Mammary microvascular endothelial cell (primary cell): ENCODE results near the gene MOB3B. TPM values are rescaled to one million over a fixed set of nuclear protein-coding genes. Genes with fewer than 3 reads are reported as not detected.

Source experiments
- total RNA-seq: library from RNA; depleted of rRNA; stranded (reverse); fragments of >200 nt; gene quantifications from 2 replicates; pipeline ENCODE4 v1.2.3, GENCODE V29; 2015

Gene MOB3B
- 0.30 and 0.40 TPM in 2 replicates for total RNA-seq

DNA sequence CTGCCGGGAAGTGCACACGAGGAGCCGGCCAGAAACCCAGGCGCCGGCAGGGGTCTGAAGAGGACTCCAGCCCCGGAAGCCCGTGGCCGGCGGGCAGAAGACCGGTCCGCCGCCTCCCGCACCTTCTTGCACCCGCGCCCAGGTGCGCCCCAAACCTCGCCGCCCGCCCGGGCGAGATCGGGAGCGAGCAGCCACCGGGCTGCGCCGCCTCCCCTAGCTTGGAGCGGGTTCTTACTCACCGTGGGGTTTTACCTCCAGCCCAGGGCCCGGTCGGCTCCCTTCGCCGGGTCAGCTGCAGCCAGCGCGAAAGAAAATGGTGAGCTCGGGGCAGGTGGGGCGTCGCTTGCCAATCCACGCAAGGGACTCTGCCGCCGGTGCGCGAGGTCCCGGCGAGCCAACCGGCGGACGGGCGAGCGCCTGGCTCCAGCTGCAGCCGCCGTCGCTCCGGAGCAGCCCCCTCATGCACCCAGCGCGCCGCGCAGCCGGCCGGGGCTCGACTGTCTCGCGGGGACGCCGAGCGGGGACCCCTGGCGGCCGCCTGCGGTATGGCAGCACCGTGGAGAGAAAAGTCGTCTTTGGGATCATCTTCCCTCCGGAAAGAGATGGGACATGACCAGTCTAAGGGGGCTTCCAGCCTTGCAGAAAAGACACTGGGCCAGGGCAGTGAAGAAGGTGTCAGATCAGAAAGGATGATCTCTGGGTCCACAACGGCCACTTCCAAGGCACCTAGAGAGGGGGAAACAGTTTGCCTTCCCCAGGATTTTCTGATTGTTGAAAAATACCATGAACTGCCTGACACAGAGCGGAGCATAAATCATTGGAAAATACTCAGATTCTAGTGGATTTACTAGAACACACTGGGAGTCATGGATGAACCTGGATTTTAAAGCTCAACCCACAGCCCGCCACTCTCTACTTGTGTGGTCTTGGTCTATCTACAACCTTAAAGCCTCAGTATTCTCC is at the start of gene MOB3B:
Gene MOB3B (minus strand): TSS at position 499 of the 963 bp plus-strand sequence. CDS start 74,264 bp downstream, outside the sequence.

DNA sequence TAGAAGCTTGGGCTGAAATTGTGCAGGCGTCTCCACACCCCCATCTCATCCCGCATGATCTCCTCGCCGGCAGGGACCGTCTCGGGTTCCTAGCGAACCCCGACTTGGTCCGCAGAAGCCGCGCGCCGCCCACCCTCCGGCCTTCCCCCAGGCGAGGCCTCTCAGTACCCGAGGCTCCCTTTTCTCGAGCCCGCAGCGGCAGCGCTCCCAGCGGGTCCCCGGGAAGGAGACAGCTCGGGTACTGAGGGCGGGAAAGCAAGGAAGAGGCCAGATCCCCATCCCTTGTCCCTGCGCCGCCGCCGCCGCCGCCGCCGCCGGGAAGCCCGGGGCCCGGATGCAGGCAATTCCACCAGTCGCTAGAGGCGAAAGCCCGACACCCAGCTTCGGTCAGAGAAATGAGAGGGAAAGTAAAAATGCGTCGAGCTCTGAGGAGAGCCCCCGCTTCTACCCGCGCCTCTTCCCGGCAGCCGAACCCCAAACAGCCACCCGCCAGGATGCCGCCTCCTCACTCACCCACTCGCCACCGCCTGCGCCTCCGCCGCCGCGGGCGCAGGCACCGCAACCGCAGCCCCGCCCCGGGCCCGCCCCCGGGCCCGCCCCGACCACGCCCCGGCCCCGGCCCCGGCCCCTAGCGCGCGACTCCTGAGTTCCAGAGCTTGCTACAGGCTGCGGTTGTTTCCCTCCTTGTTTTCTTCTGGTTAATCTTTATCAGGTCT is 43.5 kb upstream of the MOB3B start, which contains the start of gene C9orf72:
Gene C9orf72 (minus strand): TSS at position 564 of the 716 bp plus-strand sequence. CDS start 6,361 bp downstream, outside the sequence.

DNA sequence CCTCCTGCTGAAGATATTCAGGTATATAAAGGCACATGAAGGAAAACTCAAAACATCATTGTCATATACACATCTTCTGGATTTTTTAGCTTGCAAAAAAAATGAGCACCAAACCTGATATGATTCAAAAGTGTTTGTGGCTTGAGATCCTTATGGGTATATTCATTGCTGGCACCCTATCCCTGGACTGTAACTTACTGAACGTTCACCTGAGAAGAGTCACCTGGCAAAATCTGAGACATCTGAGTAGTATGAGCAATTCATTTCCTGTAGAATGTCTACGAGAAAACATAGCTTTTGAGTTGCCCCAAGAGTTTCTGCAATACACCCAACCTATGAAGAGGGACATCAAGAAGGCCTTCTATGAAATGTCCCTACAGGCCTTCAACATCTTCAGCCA is 5.4 kb downstream of the MOB3B start, which contains the start of gene IFNK:
Gene IFNK (plus strand): TSS at position 55 of the 400 bp plus-strand sequence. CDS start 47 bp downstream, at position 102.

DNA sequence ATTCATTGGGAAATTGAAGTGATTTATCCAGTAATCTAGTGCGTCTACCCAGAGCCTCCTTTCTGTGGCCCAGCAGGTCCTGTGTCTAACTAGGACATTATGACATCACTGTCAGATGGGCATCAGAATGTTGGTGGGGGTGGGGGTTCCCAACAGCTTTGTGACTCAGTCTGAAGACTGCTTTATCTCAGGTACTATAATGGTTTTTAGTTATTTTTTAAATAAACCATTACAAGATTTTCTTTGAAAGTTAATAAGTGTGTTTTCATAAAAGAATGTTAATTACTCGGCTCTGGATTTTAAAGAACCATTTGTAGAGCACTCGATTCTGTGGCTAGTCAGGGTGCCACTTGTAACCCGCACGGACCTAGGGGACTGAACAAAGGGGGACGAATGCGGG is 232.6 kb downstream of the MOB3B start, which contains the start of gene EQTN:
Gene EQTN (minus strand): TSS at position 101 of the 400 bp plus-strand sequence. CDS start 95 bp downstream, at position 6.

Other genes starting within 250 kb of the MOB3B start
- gene EQTN, start 232.7 kb downstream of the MOB3B start, total RNA-seq = not detected in 2 replicates
- gene IFNK, start 5.5 kb downstream of the MOB3B start, total RNA-seq = not detected in 2 replicates
- gene C9orf72, start 43.7 kb upstream of the MOB3B start, total RNA-seq = 6.5 and 8.5 TPM in 2 replicates